Measurements from ENCODE around the gene SLC17A3.

SLC17A3 gene

GRCh38 chr6:25832307-25832662 is 41.8 kb downstream of the SLC17A3 start:
- TF ChIP-seq TAF1 (IDR thresholded peaks at IDR 0.05; ENCODE audit: low read depth, low read length) (no peak), PAX5 (IDR thresholded peaks at IDR 0.05; ENCODE audit: insufficient read depth, low read length, severe bottlenecking) (no peak), SPI1 (IDR thresholded peaks at IDR 0.05; ENCODE audit: low read depth, low read length) (no peak), POU2F2 (IDR thresholded peaks at IDR 0.05; ENCODE audit: low read depth, low read length) (no peak), POLR2AphosphoS5 (IDR thresholded peaks at IDR 0.05; ENCODE audit: low read depth, low read length) (no peak), POLR2A (IDR thresholded peaks at IDR 0.05; ENCODE audit: low read depth, low read length) (no peak)
- FAIRE-seq (no peak), DNase-seq (ENCODE audit: insufficient read length, low spot score) (no peak)

GRCh38 chr6:25831532-25832306 is 42.3 kb downstream of the SLC17A3 start, which contains the start of gene SLC17A1:
Gene SLC17A1, minus strand, starts transcription at chr6:25832052. Its CDS starts 1,495 bp downstream, at chr6:25830557.
- TF ChIP-seq PAX5 (IDR thresholded peaks at IDR 0.05; ENCODE audit: insufficient read depth, low read length, severe bottlenecking): no peak
- no peak for TF ChIP-seq TAF1 (IDR thresholded peaks at IDR 0.05; ENCODE audit: low read depth, low read length)
- DNase-seq (ENCODE audit: insufficient read length, low spot score): no peak
- no peak for FAIRE-seq

GRCh38 chr6:25830458-25830857 is 43.6 kb downstream of the SLC17A3 start:
- no peak for TF ChIP-seq SPI1 (IDR thresholded peaks at IDR 0.05; ENCODE audit: low read depth, low read length)
- no peak for TF ChIP-seq POU2F2 (IDR thresholded peaks at IDR 0.05; ENCODE audit: low read depth, low read length)
- TF ChIP-seq TAF1 (IDR thresholded peaks at IDR 0.05; ENCODE audit: low read depth, low read length): no peak
- no peak for TF ChIP-seq POLR2AphosphoS5 (IDR thresholded peaks at IDR 0.05; ENCODE audit: low read depth, low read length)
- TF ChIP-seq PAX5 (IDR thresholded peaks at IDR 0.05; ENCODE audit: insufficient read depth, low read length, severe bottlenecking): no peak
- no peak for TF ChIP-seq POLR2A (IDR thresholded peaks at IDR 0.05; ENCODE audit: low read depth, low read length)
- no peak for DNase-seq (ENCODE audit: insufficient read length, low spot score)
- FAIRE-seq: no peak

GRCh38 chr6:25829375-25829774 is 44.7 kb downstream of the SLC17A3 start:
- no peak for DNase-seq (ENCODE audit: insufficient read length, low spot score)
- no peak for FAIRE-seq
- peak; percentile 77 for TF ChIP-seq SPI1 (IDR thresholded peaks at IDR 0.05; ENCODE audit: low read depth, low read length)
- no peak for TF ChIP-seq POLR2A (IDR thresholded peaks at IDR 0.05; ENCODE audit: low read depth, low read length)

- TF ChIP-seq PAX5 (IDR thresholded peaks at IDR 0.05; ENCODE audit: insufficient read depth, low read length, severe bottlenecking): no peak
- TF ChIP-seq POLR2A (IDR thresholded peaks at IDR 0.05; ENCODE audit: low read depth, low read length): no peak
- no peak for TF ChIP-seq SPI1 (IDR thresholded peaks at IDR 0.05; ENCODE audit: low read depth, low read length)
- TF ChIP-seq TAF1 (IDR thresholded peaks at IDR 0.05; ENCODE audit: low read depth, low read length): no peak
- no peak for TF ChIP-seq POU2F2 (IDR thresholded peaks at IDR 0.05; ENCODE audit: low read depth, low read length)
- TF ChIP-seq POLR2AphosphoS5 (IDR thresholded peaks at IDR 0.05; ENCODE audit: low read depth, low read length): no peak
- FAIRE-seq: no peak
- no peak for DNase-seq (ENCODE audit: insufficient read length, low spot score)
Measured at GRCh38 chr6:25821341-25821740, 52.7 kb downstream of the SLC17A3 start.

GRCh38 chr6:25816252-25816651 is 57.8 kb downstream of the SLC17A3 start:
- FAIRE-seq: no peak
- no peak for TF ChIP-seq PAX5 (IDR thresholded peaks at IDR 0.05; ENCODE audit: insufficient read depth, low read length, severe bottlenecking)

GRCh38 chr6:25815194-25815593 is 58.8 kb downstream of the SLC17A3 start:
- DNase-seq (ENCODE audit: insufficient read length, low spot score): no peak

More at GRCh38 chr6:25816252-25816651, 57.8 kb downstream of the SLC17A3 start:
- no peak for DNase-seq (ENCODE audit: insufficient read length, low spot score)

GRCh38 chr6:25804804-25805203 is 69.2 kb downstream of the SLC17A3 start:
- TF ChIP-seq POU2F2 (IDR thresholded peaks at IDR 0.05; ENCODE audit: low read depth, low read length): no peak
- TF ChIP-seq SPI1 (IDR thresholded peaks at IDR 0.05; ENCODE audit: low read depth, low read length): no peak
- no peak for TF ChIP-seq POLR2AphosphoS5 (IDR thresholded peaks at IDR 0.05; ENCODE audit: low read depth, low read length)
- no peak for TF ChIP-seq POLR2A (IDR thresholded peaks at IDR 0.05; ENCODE audit: low read depth, low read length)
- TF ChIP-seq TAF1 (IDR thresholded peaks at IDR 0.05; ENCODE audit: low read depth, low read length): no peak
- TF ChIP-seq PAX5 (IDR thresholded peaks at IDR 0.05; ENCODE audit: insufficient read depth, low read length, severe bottlenecking): no peak
- DNase-seq (ENCODE audit: insufficient read length, low spot score) (no peak), FAIRE-seq (no peak)

More at GRCh38 chr6:25815194-25815593, 58.8 kb downstream of the SLC17A3 start:
- no peak for FAIRE-seq
- TF ChIP-seq SPI1 (IDR thresholded peaks at IDR 0.05; ENCODE audit: low read depth, low read length) (no peak), POLR2A (IDR thresholded peaks at IDR 0.05; ENCODE audit: low read depth, low read length) (no peak)

GRCh38 chr6:25801436-25801835 is 72.6 kb downstream of the SLC17A3 start:
- no peak for TF ChIP-seq POLR2A (IDR thresholded peaks at IDR 0.05; ENCODE audit: low read depth, low read length)
- TF ChIP-seq SPI1 (IDR thresholded peaks at IDR 0.05; ENCODE audit: low read depth, low read length): no peak
- no peak for TF ChIP-seq TAF1 (IDR thresholded peaks at IDR 0.05; ENCODE audit: low read depth, low read length)
- TF ChIP-seq POLR2AphosphoS5 (IDR thresholded peaks at IDR 0.05; ENCODE audit: low read depth, low read length): no peak
- TF ChIP-seq PAX5 (IDR thresholded peaks at IDR 0.05; ENCODE audit: insufficient read depth, low read length, severe bottlenecking): no peak
- TF ChIP-seq POU2F2 (IDR thresholded peaks at IDR 0.05; ENCODE audit: low read depth, low read length): no peak
- no peak for DNase-seq (ENCODE audit: insufficient read length, low spot score)
- no peak for FAIRE-seq

Measured in GM12891 (cell line).